ENCODE data around the gene SEMA5B. TPM values are rescaled to one million over a fixed set of nuclear protein-coding genes. Genes with fewer than 3 reads are reported as not detected.

Gene SEMA5B
- polyA plus RNA-seq, 1 donor (not counting 4 experiments of a cell fraction or from before 2014, with no cell fraction given): 0.04 TPM

- dilution Hi-C loops (cut with MboI; ENCODE audit: extremely low pct_ligation_motif_present, low sequenced_read_pairs): no loop called here
- Histone ChIP-seq H3K36me3 (ENCODE audit: control insufficient read depth in 2 of 2, extremely low read depth in 1 of 2, insufficient read depth in 2 of 2, low read length in 2 of 2) (no peaks in the 10 kb centered on the region), H3K27me3 (ENCODE audit: control insufficient read depth, extremely low read depth, insufficient read depth, low read length) (no peaks in the 10 kb centered on the region), H3K9ac (ENCODE audit: control insufficient read depth, extremely low read depth, insufficient read depth, low read length) (no peak overlapping the region), H3K4me3 (ENCODE audit: control insufficient read depth in 2 of 3, extremely low read depth in 1 of 3, insufficient read depth in 2 of 3, low read depth in 1 of 3, low read length in 3 of 3) (no peak overlapping the region), H3K4me1 (ENCODE audit: control insufficient read depth, extremely low read depth, insufficient read depth, low read length) (peaks cover 7% of the 10 kb centered on the region), H3K9me1 (ENCODE audit: control insufficient read depth, extremely low read depth, insufficient read depth, low read length) (no peaks in the 10 kb centered on the region), H3K79me2 (ENCODE audit: control insufficient read depth, insufficient read depth, low read length) (no peaks in the 10 kb centered on the region), H4K20me1 (ENCODE audit: control insufficient read depth, extremely low read depth, insufficient read depth, low read length) (no peaks in the 10 kb centered on the region), H3K9me3 (ENCODE audit: control insufficient read depth, low read depth, low read length) (no peaks in the 10 kb centered on the region), H2AFZ (ENCODE audit: control insufficient read depth, low read length) (no peak overlapping the region), H3K4me2 (ENCODE audit: control insufficient read depth, extremely low read depth, insufficient read depth, low read depth, low read length) (no peak overlapping the region), H3K27ac (ENCODE audit: control insufficient read depth, insufficient read depth, low read length) (no peak overlapping the region)
- DNase-seq (ENCODE audit: low read depth, low spot score): no peak
- TF ChIP-seq EZH2 (IDR thresholded peaks at IDR 0.05; ENCODE audit: low read length): no peak
- TF ChIP-seq CTCF (optimal IDR thresholded peaks at IDR 0.05 in 1 of 3, IDR thresholded peaks at IDR 0.05 in 1 of 3, conservative IDR thresholded peaks at IDR 0.05 in 1 of 3; ENCODE audit: extremely low read depth in 1 of 3, insufficient read depth in 2 of 3, low read length in 3 of 3): no peak
- no peak for FAIRE-seq
These were observed 25.5 kb upstream of the SEMA5B start for GRCh38 chr3:123053107-123053506.

GRCh38 chr3:123050666-123051065 lies 23.1 kb upstream of the SEMA5B start:
- no peak overlapping the region for H3K9ac ChIP-seq (ENCODE audit: control insufficient read depth, extremely low read depth, insufficient read depth, low read length)
- H4K20me1 ChIP-seq (ENCODE audit: control insufficient read depth, extremely low read depth, insufficient read depth, low read length): no peaks in the 10 kb centered on the region
- H3K36me3 ChIP-seq (ENCODE audit: control insufficient read depth in 2 of 2, extremely low read depth in 1 of 2, insufficient read depth in 2 of 2, low read length in 2 of 2): no peaks in the 10 kb centered on the region
- no peak overlapping the region for H3K4me3 ChIP-seq (ENCODE audit: control insufficient read depth in 2 of 3, extremely low read depth in 1 of 3, insufficient read depth in 2 of 3, low read depth in 1 of 3, low read length in 3 of 3)
- no peaks in the 10 kb centered on the region for H3K79me2 ChIP-seq (ENCODE audit: control insufficient read depth, insufficient read depth, low read length)
- no peaks in the 10 kb centered on the region for H3K9me1 ChIP-seq (ENCODE audit: control insufficient read depth, extremely low read depth, insufficient read depth, low read length)
- no peak overlapping the region for H3K27ac ChIP-seq (ENCODE audit: control insufficient read depth, insufficient read depth, low read length)
- no peaks in the 10 kb centered on the region for H3K27me3 ChIP-seq (ENCODE audit: control insufficient read depth, extremely low read depth, insufficient read depth, low read length)
- FAIRE-seq (no peak), DNase-seq (ENCODE audit: low read depth, low spot score) (no peak)
- dilution Hi-C loops (cut with MboI; ENCODE audit: extremely low pct_ligation_motif_present, low sequenced_read_pairs): no loop called here
- no peaks in the 10 kb centered on the region for H3K9me3 ChIP-seq (ENCODE audit: control insufficient read depth, low read depth, low read length)
- no peak overlapping the region for H3K4me2 ChIP-seq (ENCODE audit: control insufficient read depth, extremely low read depth, insufficient read depth, low read depth, low read length)
- TF ChIP-seq CTCF (optimal IDR thresholded peaks at IDR 0.05 in 1 of 3, IDR thresholded peaks at IDR 0.05 in 1 of 3, conservative IDR thresholded peaks at IDR 0.05 in 1 of 3; ENCODE audit: extremely low read depth in 1 of 3, insufficient read depth in 2 of 3, low read length in 3 of 3) (no peak), EZH2 (IDR thresholded peaks at IDR 0.05; ENCODE audit: low read length) (no peak)
- peaks cover 2% of the 10 kb centered on the region for H3K4me1 ChIP-seq (ENCODE audit: control insufficient read depth, extremely low read depth, insufficient read depth, low read length)
- no peak overlapping the region for H2AFZ ChIP-seq (ENCODE audit: control insufficient read depth, low read length)
